Measurements from ENCODE around the gene EXOSC5. TPM values are rescaled to one million over a fixed set of nuclear protein-coding genes. Genes with fewer than 3 reads are reported as not detected.

Gene EXOSC5
- total RNA-seq, 1 donor from 2014 or later, result 10.6 TPM

GRCh38 chr19:41354343-41354953 is 42.7 kb downstream of the EXOSC5 start:
- H3K9me3 Mint-ChIP-seq (ENCODE audit: unreplicated experiment), result no peaks in the 10 kb centered on the region
- no peak for TF ChIP-seq CTCF (IDR thresholded peaks at IDR 0.05)
- peak overlapping the region; percentile 84 for H3K4me3 Mint-ChIP-seq (ENCODE audit: unreplicated experiment)
- peaks cover 18% of the 10 kb centered on the region for H3K4me1 Mint-ChIP-seq (ENCODE audit: unreplicated experiment)
- peak overlapping the region; percentile 91 for H3K27ac Mint-ChIP-seq (ENCODE audit: unreplicated experiment)
- H3K36me3 Mint-ChIP-seq (ENCODE audit: unreplicated experiment), result no peaks in the 10 kb centered on the region
- no peak for DNase-seq (ENCODE audit: extremely low spot score, unreplicated experiment)
- H3K27me3 Mint-ChIP-seq (ENCODE audit: unreplicated experiment), result no peaks in the 10 kb centered on the region

GRCh38 chr19:41353466-41354342 is 43.5 kb downstream of the EXOSC5 start, which contains the start of gene TGFB1:
TSS of gene TGFB1 (minus strand) at chr19:41353922. CDS start at chr19:41353044, 878 bp downstream.
- no peaks in the 10 kb centered on the region for H3K36me3 Mint-ChIP-seq (ENCODE audit: unreplicated experiment)
- peak within 1 kb of the TSS; percentile 91 for H3K27ac Mint-ChIP-seq (ENCODE audit: unreplicated experiment)
- H3K9me3 Mint-ChIP-seq (ENCODE audit: unreplicated experiment), result no peaks in the 10 kb centered on the region
- no peaks in the 10 kb centered on the region for H3K27me3 Mint-ChIP-seq (ENCODE audit: unreplicated experiment)
- TF ChIP-seq CTCF (IDR thresholded peaks at IDR 0.05), result peak; percentile 96
- peak; percentile 96 for DNase-seq (ENCODE audit: extremely low spot score, unreplicated experiment)
- peaks cover 25% of the 10 kb centered on the region for H3K4me1 Mint-ChIP-seq (ENCODE audit: unreplicated experiment)
- peak within 1 kb of the TSS; percentile 97 for H3K4me3 Mint-ChIP-seq (ENCODE audit: unreplicated experiment)

GRCh38 chr19:41352609-41353465 is 44.3 kb downstream of the EXOSC5 start:
- peak; percentile 61 for TF ChIP-seq CTCF (IDR thresholded peaks at IDR 0.05)
- Mint-ChIP-seq H3K4me1 (ENCODE audit: unreplicated experiment) (peaks cover 27% of the 10 kb centered on the region), H3K4me3 (ENCODE audit: unreplicated experiment) (peak overlapping the region; percentile 97), H3K27ac (ENCODE audit: unreplicated experiment) (peak overlapping the region; percentile 92), H3K36me3 (ENCODE audit: unreplicated experiment) (peaks cover 3% of the 10 kb centered on the region), H3K9me3 (ENCODE audit: unreplicated experiment) (no peaks in the 10 kb centered on the region), H3K27me3 (ENCODE audit: unreplicated experiment) (no peaks in the 10 kb centered on the region)
- DNase-seq (ENCODE audit: extremely low spot score, unreplicated experiment), result peak; percentile 88

GRCh38 chr19:41352279-41352608 is 44.9 kb downstream of the EXOSC5 start:
- DNase-seq (ENCODE audit: extremely low spot score, unreplicated experiment), result no peak
- Mint-ChIP-seq H3K27ac (ENCODE audit: unreplicated experiment) (peak overlapping the region; percentile 92), H3K4me1 (ENCODE audit: unreplicated experiment) (peaks cover 27% of the 10 kb centered on the region), H3K4me3 (ENCODE audit: unreplicated experiment) (peak overlapping the region; percentile 97), H3K36me3 (ENCODE audit: unreplicated experiment) (peaks cover 3% of the 10 kb centered on the region), H3K9me3 (ENCODE audit: unreplicated experiment) (no peaks in the 10 kb centered on the region), H3K27me3 (ENCODE audit: unreplicated experiment) (no peaks in the 10 kb centered on the region)
- TF ChIP-seq CTCF (IDR thresholded peaks at IDR 0.05), result no peak

Data from osteocyte (in vitro differentiated cells).